Neural cell (in vitro differentiated cells): ENCODE measurements around the gene POMT1.

ENCODE experiments used
- EP300 ChIP-seq: fragments of 450-650 bp; conservative IDR thresholded peaks from 2 replicates; pipeline ENCODE4 v1.6.1; 2014; ENCODE audit warnings: antibody characterized with exemption, mild to moderate bottlenecking, moderate library complexity; ENCODE audit not compliant: poor library complexity, severe bottlenecking
- EZH2 ChIP-seq: fragments of 200-600, 300-800 bp; shearing (Covaris generic), sonication (generic); IDR thresholded peaks from 2 replicates; pipeline ENCODE4 v1.6.1; 2014; ENCODE audit warnings: antibody characterized with exemption, low read length, borderline replicate concordance, mild to moderate bottlenecking; ENCODE audit not compliant: insufficient read depth, poor library complexity, severe bottlenecking
- MXI1 ChIP-seq: fragments of 450-650 bp; conservative IDR thresholded peaks from 2 replicates; pipeline ENCODE4 v1.6.1; 2014; ENCODE audit warnings: antibody characterized with exemption, mild to moderate bottlenecking; ENCODE audit not compliant: poor library complexity, severe bottlenecking
- POLR2AphosphoS5 ChIP-seq: IDR thresholded peaks from 2 replicates; pipeline ENCODE4 v1.6.1; 2012
- RAD21 ChIP-seq: fragments of 450-650 bp; conservative IDR thresholded peaks from 2 replicates; pipeline ENCODE4 v1.6.1; 2014; ENCODE audit warnings: antibody characterized with exemption, mild to moderate bottlenecking, moderate library complexity
- SMC3 ChIP-seq: fragments of 450-650 bp; conservative IDR thresholded peaks from 2 replicates; pipeline ENCODE4 v1.6.1; 2014; ENCODE audit warnings: antibody characterized with exemption, mild to moderate bottlenecking, moderate library complexity; ENCODE audit not compliant: poor library complexity
- TAF1 ChIP-seq: IDR thresholded peaks from 2 replicates; pipeline ENCODE4 v1.6.1; 2012; ENCODE audit warnings: low read depth
- TF ChIP-seq, protein P1 (sequence below): fragments of 450-650 bp; IDR thresholded peaks from 2 replicates; pipeline ENCODE4 v1.5.1; 2014; ENCODE audit warnings: antibody characterized with exemption, mild to moderate bottlenecking, moderate library complexity; ENCODE audit not compliant: poor library complexity, severe bottlenecking
- TF ChIP-seq, protein P2 (sequence below): IDR thresholded peaks from 2 replicates; pipeline ENCODE4 v1.6.1; 2012; ENCODE audit warnings: borderline replicate concordance

DNA sequence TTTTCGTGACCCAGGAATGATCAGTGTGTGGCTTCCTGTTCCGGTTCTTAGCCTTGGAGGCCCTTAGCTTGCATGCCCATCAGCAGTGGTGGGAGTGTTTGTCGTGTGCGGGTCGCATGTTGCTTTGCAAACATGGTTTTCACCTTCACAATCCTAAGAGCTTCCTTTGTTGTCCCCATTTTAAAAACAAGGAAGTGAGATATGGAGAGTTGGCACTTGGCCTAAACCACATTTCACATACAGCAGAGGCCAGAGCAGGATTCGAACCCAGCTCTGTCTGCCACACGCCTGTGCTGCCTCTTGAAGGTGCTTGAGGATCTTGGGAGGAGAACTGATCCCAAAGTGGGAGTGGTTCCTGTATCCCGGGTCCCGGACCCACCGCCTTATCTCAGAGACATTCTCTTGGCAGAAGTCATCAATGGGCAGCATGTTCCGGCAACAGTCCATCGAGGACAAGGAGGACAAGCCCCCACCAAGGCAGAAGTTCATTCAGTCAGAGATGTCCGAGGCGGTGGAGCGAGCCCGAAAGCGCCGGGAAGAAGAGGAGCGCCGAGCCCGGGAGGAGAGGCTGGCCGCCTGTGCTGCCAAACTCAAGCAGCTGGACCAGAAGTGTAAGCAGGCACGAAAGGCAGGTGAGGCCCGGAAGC lies 38.2 kb upstream of the POMT1 start:
- TF ChIP-seq, protein P1, sequence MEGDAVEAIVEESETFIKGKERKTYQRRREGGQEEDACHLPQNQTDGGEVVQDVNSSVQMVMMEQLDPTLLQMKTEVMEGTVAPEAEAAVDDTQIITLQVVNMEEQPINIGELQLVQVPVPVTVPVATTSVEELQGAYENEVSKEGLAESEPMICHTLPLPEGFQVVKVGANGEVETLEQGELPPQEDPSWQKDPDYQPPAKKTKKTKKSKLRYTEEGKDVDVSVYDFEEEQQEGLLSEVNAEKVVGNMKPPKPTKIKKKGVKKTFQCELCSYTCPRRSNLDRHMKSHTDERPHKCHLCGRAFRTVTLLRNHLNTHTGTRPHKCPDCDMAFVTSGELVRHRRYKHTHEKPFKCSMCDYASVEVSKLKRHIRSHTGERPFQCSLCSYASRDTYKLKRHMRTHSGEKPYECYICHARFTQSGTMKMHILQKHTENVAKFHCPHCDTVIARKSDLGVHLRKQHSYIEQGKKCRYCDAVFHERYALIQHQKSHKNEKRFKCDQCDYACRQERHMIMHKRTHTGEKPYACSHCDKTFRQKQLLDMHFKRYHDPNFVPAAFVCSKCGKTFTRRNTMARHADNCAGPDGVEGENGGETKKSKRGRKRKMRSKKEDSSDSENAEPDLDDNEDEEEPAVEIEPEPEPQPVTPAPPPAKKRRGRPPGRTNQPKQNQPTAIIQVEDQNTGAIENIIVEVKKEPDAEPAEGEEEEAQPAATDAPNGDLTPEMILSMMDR: no peak
- TF ChIP-seq POLR2AphosphoS5 (no peak), RAD21 (no peak), EZH2 (no peak), EP300 (no peak), TAF1 (no peak), MXI1 (no peak), SMC3 (no peak)
- TF ChIP-seq, protein P2, sequence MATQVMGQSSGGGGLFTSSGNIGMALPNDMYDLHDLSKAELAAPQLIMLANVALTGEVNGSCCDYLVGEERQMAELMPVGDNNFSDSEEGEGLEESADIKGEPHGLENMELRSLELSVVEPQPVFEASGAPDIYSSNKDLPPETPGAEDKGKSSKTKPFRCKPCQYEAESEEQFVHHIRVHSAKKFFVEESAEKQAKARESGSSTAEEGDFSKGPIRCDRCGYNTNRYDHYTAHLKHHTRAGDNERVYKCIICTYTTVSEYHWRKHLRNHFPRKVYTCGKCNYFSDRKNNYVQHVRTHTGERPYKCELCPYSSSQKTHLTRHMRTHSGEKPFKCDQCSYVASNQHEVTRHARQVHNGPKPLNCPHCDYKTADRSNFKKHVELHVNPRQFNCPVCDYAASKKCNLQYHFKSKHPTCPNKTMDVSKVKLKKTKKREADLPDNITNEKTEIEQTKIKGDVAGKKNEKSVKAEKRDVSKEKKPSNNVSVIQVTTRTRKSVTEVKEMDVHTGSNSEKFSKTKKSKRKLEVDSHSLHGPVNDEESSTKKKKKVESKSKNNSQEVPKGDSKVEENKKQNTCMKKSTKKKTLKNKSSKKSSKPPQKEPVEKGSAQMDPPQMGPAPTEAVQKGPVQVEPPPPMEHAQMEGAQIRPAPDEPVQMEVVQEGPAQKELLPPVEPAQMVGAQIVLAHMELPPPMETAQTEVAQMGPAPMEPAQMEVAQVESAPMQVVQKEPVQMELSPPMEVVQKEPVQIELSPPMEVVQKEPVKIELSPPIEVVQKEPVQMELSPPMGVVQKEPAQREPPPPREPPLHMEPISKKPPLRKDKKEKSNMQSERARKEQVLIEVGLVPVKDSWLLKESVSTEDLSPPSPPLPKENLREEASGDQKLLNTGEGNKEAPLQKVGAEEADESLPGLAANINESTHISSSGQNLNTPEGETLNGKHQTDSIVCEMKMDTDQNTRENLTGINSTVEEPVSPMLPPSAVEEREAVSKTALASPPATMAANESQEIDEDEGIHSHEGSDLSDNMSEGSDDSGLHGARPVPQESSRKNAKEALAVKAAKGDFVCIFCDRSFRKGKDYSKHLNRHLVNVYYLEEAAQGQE: no peak
